Neural cell (in vitro differentiated cells): Measurements from ENCODE around the gene GABPA.

Experiments used
- EZH2 ChIP-seq: fragments of 200-600, 300-800 bp; shearing (Covaris generic), sonication (generic); IDR thresholded peaks from 2 replicates; pipeline ENCODE4 v1.6.1; 2014; ENCODE audit warnings: antibody characterized with exemption, low read length, borderline replicate concordance, mild to moderate bottlenecking; ENCODE audit not compliant: insufficient read depth, poor library complexity, severe bottlenecking
- MXI1 ChIP-seq: fragments of 450-650 bp; conservative IDR thresholded peaks from 2 replicates; pipeline ENCODE4 v1.6.1; 2014; ENCODE audit warnings: antibody characterized with exemption, mild to moderate bottlenecking; ENCODE audit not compliant: poor library complexity, severe bottlenecking
- RAD21 ChIP-seq: fragments of 450-650 bp; conservative IDR thresholded peaks from 2 replicates; pipeline ENCODE4 v1.6.1; 2014; ENCODE audit warnings: antibody characterized with exemption, mild to moderate bottlenecking, moderate library complexity
- REST ChIP-seq: IDR thresholded peaks from 2 replicates; pipeline ENCODE4 v1.6.1; 2012; ENCODE audit warnings: borderline replicate concordance
- SMC3 ChIP-seq: fragments of 450-650 bp; conservative IDR thresholded peaks from 2 replicates; pipeline ENCODE4 v1.6.1; 2014; ENCODE audit warnings: antibody characterized with exemption, mild to moderate bottlenecking, moderate library complexity; ENCODE audit not compliant: poor library complexity
- TF ChIP-seq, protein P1 (sequence below): fragments of 450-650 bp; IDR thresholded peaks from 2 replicates; pipeline ENCODE4 v1.5.1; 2014; ENCODE audit warnings: antibody characterized with exemption, mild to moderate bottlenecking, moderate library complexity; ENCODE audit not compliant: poor library complexity, severe bottlenecking

DNA sequence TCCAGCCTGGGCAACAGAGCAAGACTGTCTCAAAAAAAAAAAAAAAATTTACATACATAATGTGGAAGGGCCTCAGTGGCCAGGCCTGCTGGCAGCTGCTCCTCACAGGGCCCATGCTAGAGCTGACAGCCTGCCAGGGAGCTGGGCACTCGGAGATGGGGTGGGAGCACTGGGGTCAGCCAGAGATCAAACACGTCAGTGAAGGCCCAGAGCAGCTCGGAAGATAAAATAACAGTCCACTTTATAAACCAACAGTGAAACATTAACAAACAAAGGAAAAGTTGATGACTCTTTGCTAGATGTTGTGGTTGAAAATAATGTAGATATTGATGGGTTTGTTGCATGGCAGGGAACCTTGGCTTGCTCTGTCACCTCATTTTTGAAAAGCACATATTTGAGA is 42.8 kb upstream of the GABPA start:
- TF ChIP-seq, protein P1, sequence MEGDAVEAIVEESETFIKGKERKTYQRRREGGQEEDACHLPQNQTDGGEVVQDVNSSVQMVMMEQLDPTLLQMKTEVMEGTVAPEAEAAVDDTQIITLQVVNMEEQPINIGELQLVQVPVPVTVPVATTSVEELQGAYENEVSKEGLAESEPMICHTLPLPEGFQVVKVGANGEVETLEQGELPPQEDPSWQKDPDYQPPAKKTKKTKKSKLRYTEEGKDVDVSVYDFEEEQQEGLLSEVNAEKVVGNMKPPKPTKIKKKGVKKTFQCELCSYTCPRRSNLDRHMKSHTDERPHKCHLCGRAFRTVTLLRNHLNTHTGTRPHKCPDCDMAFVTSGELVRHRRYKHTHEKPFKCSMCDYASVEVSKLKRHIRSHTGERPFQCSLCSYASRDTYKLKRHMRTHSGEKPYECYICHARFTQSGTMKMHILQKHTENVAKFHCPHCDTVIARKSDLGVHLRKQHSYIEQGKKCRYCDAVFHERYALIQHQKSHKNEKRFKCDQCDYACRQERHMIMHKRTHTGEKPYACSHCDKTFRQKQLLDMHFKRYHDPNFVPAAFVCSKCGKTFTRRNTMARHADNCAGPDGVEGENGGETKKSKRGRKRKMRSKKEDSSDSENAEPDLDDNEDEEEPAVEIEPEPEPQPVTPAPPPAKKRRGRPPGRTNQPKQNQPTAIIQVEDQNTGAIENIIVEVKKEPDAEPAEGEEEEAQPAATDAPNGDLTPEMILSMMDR: no peak
- no peak for TF ChIP-seq MXI1
- TF ChIP-seq RAD21: no peak
- no peak for TF ChIP-seq EZH2
- TF ChIP-seq REST: no peak
- TF ChIP-seq SMC3: no peak
